HepG2 (cell line): ENCODE data around the gene MLXIPL. TPM values are rescaled to one million over a fixed set of nuclear protein-coding genes. Genes with fewer than 3 reads are reported as not detected.

ENCODE experiments used
- BORCS8-MEF2B ChIP-seq: sonication (generic); formaldehyde crosslinking; IDR thresholded peaks from 2 replicates; pipeline ENCODE4 v1.8.0; 2022; ENCODE audit warnings: mild to moderate bottlenecking, missing genetic modification reagents
- CENPT ChIP-seq: sonication (generic); formaldehyde crosslinking; IDR thresholded peaks from 2 replicates; pipeline ENCODE4 v1.8.0; 2022; ENCODE audit warnings: low read depth, mild to moderate bottlenecking, moderate library complexity, missing genetic modification reagents
- MLX ChIP-seq: IDR thresholded peaks from 2 replicates; pipeline ENCODE4 v1.6.1; 2016
- MNT ChIP-seq: fragments of 450-650 bp; IDR thresholded peaks from 2 replicates; pipeline ENCODE4 v1.6.1; 2016
- PAXIP1 ChIP-seq: sonication (generic); formaldehyde crosslinking; conservative IDR thresholded peaks from 2 replicates; pipeline ENCODE4 v1.4.0; 2020; ENCODE audit warnings: mild to moderate bottlenecking, missing genetic modification reagents, moderate library complexity
- POLR2A ChIP-seq, 2 experiments: IDR thresholded peaks; 2 replicates each; pipeline ENCODE4 v1.6.1; 2011; ENCODE audit warnings: low read depth in 2 of 2, low read length in 2 of 2, mild to moderate bottlenecking in 1 of 2, moderate library complexity in 1 of 2; ENCODE audit not compliant: insufficient read depth in 1 of 2
- SKIL ChIP-seq: sonication (generic); formaldehyde crosslinking; IDR thresholded peaks from 2 replicates; pipeline ENCODE4 v1.8.0; 2022; ENCODE audit warnings: missing genetic modification reagents, mild to moderate bottlenecking, moderate library complexity, borderline replicate concordance
- SSRP1 ChIP-seq: IDR thresholded peaks from 2 replicates; pipeline ENCODE4 v1.6.1; 2016; ENCODE audit warnings: control low read depth
- ZNF101 ChIP-seq: sonication (generic); formaldehyde crosslinking; IDR thresholded peaks from 2 replicates; pipeline ENCODE4 v1.4.0; 2020; ENCODE audit warnings: mild to moderate bottlenecking, low read depth, missing genetic modification reagents, borderline replicate concordance
- ZNF274 ChIP-seq: sonication (generic); formaldehyde crosslinking; IDR thresholded peaks from 2 replicates; pipeline ENCODE4 v1.5.1; 2020; ENCODE audit warnings: mild to moderate bottlenecking, missing genetic modification reagents
- ZNF30 ChIP-seq: sonication (generic); formaldehyde crosslinking; IDR thresholded peaks from 2 replicates; pipeline ENCODE4 v1.5.0; 2020; ENCODE audit warnings: mild to moderate bottlenecking, missing genetic modification reagents
- ZSCAN30 ChIP-seq: sonication (generic); formaldehyde crosslinking; IDR thresholded peaks from 2 replicates; pipeline ENCODE4 v1.5.0; 2020; ENCODE audit warnings: mild to moderate bottlenecking, missing genetic modification reagents
- polyA plus RNA-seq, 8 experiments: library from polyadenylated mRNA; depleted of rRNA in 3 of 8; stranded (reverse) in 7 of 8; unstranded in 1 of 8; fragments of >200 nt; fragmentation: Illumina TruSeq in 4 of 8; extraction: Trizol in 4 of 8; gene quantifications; 2 replicates each; pipeline versions ENCODE4 v1.2.1 to v1.2.3, GENCODE V29; 2011 to 2016; ENCODE audit warnings: low read depth in 4 of 8, missing spikeins in 1 of 8, mixed read lengths in 1 of 8; ENCODE audit not compliant: insufficient read depth in 1 of 8
- total RNA-seq, 5 experiments: library from RNA; depleted of rRNA; stranded (reverse); fragments of >200 nt; fragmentation: Illumina TruSeq; extraction: Trizol; gene quantifications; 2 replicates each; pipeline ENCODE4 v1.2.3, GENCODE V29; 2016; ENCODE audit warnings: low read depth in 1 of 5
- TF ChIP-seq, protein P1 (sequence below): sonication (generic); formaldehyde crosslinking; IDR thresholded peaks from 2 replicates; pipeline ENCODE4 v1.8.0; 2022; ENCODE audit warnings: mild to moderate bottlenecking, missing genetic modification reagents, moderate library complexity
- TF ChIP-seq, protein P2 (sequence below): sonication (generic); formaldehyde crosslinking; IDR thresholded peaks from 2 replicates; pipeline ENCODE4 v1.5.1; 2020; ENCODE audit warnings: missing genetic modification reagents, mild to moderate bottlenecking, borderline replicate concordance
- TF ChIP-seq, protein P3 (sequence below): sonication (generic); formaldehyde crosslinking; conservative IDR thresholded peaks from 2 replicates; pipeline ENCODE4 v1.4.0; 2020; ENCODE audit warnings: missing genetic modification reagents

The MLXIPL gene
- total and polyA plus RNA-seq, 2 of the 13 experiments (the other 11 are each of a cell fraction or from before 2014, with no cell fraction given): 51.6 to 60.1 TPM

GRCh38 chr7:73599151-73599882 is 25.0 kb downstream of the MLXIPL start (continued):
- TF ChIP-seq, protein P1, sequence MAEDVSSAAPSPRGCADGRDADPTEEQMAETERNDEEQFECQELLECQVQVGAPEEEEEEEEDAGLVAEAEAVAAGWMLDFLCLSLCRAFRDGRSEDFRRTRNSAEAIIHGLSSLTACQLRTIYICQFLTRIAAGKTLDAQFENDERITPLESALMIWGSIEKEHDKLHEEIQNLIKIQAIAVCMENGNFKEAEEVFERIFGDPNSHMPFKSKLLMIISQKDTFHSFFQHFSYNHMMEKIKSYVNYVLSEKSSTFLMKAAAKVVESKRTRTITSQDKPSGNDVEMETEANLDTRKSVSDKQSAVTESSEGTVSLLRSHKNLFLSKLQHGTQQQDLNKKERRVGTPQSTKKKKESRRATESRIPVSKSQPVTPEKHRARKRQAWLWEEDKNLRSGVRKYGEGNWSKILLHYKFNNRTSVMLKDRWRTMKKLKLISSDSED (CRISPR knock-in tag): no peak
- TF ChIP-seq ZNF30 (CRISPR knock-in tag): no peak
- TF ChIP-seq, protein P2, sequence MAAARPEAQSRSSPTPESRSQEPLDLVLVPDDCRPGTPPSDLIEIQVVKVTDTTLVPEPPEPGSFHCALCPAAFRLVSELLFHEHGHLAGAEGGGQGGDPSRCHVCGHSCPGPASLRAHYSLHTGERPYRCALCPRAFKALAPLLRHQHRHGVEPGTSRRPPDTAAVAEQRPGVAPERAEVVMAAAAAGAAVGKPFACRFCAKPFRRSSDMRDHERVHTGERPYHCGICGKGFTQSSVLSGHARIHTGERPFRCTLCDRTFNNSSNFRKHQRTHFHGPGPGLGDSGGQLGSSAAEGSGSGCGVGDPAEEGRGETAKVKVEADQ (CRISPR knock-in tag): 0 out of 2 replicates have a peak, but pooled peaks have one; percentile 23
- 0 out of 2 replicates have a peak, but pooled peaks have one; percentile 16 for TF ChIP-seq ZNF274 (CRISPR knock-in tag)
- no peak for TF ChIP-seq MNT
- no peak for TF ChIP-seq PAXIP1 (CRISPR knock-in tag)
- TF ChIP-seq, protein P3, sequence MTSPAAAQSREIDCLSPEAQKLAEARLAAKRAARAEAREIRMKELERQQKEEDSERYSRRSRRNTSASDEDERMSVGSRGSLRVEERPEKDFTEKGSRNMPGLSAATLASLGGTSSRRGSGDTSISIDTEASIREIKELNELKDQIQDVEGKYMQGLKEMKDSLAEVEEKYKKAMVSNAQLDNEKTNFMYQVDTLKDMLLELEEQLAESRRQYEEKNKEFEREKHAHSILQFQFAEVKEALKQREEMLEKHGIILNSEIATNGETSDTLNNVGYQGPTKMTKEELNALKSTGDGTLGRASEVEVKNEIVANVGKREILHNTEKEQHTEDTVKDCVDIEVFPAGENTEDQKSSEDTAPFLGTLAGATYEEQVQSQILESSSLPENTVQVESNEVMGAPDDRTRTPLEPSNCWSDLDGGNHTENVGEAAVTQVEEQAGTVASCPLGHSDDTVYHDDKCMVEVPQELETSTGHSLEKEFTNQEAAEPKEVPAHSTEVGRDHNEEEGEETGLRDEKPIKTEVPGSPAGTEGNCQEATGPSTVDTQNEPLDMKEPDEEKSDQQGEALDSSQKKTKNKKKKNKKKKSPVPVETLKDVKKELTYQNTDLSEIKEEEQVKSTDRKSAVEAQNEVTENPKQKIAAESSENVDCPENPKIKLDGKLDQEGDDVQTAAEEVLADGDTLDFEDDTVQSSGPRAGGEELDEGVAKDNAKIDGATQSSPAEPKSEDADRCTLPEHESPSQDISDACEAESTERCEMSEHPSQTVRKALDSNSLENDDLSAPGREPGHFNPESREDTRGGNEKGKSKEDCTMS (CRISPR knock-in tag): 0 out of 2 replicates have a peak, but pooled peaks have one; percentile 47
- peak in 1 of 2 experiments; percentile 16; a peak in 2 of 4 replicates for TF ChIP-seq POLR2A (IDR thresholded peaks at IDR 0.05; ENCODE audit: insufficient read depth in 1 of 2, low read depth in 2 of 2, low read length in 2 of 2)
- no peak for TF ChIP-seq CENPT (CRISPR knock-in tag)
- TF ChIP-seq ZNF101 (CRISPR knock-in tag): no peak
- TF ChIP-seq ZSCAN30 (CRISPR knock-in tag): no peak
- TF ChIP-seq MLX: no peak
- TF ChIP-seq SSRP1: peak; percentile 98
- 0 out of 2 replicates have a peak, but pooled peaks have one; percentile 30 for TF ChIP-seq BORCS8-MEF2B
- no peak for TF ChIP-seq SKIL (CRISPR knock-in tag)
